HEK293 (cell line): ENCODE measurements around the gene ZNF764.

ENCODE experiments used
- GLI2 ChIP-seq: fragments of 450-650 bp; formaldehyde crosslinking; IDR thresholded peaks from 2 replicates; pipeline ENCODE4; 2017; ENCODE audit warnings: missing biosample characterization, missing genetic modification characterization, low read depth, borderline replicate concordance
- HIC1 ChIP-seq: fragments of 450-650 bp; formaldehyde crosslinking; IDR thresholded peaks from 2 replicates; pipeline ENCODE4 v1.5.1; 2016; ENCODE audit warnings: missing biosample characterization, missing genetic modification characterization
- KLF8 ChIP-seq: fragments of 450-650 bp; formaldehyde crosslinking; IDR thresholded peaks from 2 replicates; pipeline ENCODE4 v1.5.1; 2016; ENCODE audit warnings: missing biosample characterization, missing genetic modification characterization
- OSR2 ChIP-seq: fragments of 450-650 bp; formaldehyde crosslinking; IDR thresholded peaks from 2 replicates; pipeline ENCODE4 v1.5.1; 2016; ENCODE audit warnings: missing biosample characterization, missing genetic modification characterization
- ZBTB17 ChIP-seq: fragments of 450-650 bp; formaldehyde crosslinking; IDR thresholded peaks from 2 replicates; pipeline ENCODE4 v1.5.1; 2016; ENCODE audit warnings: missing biosample characterization, missing genetic modification characterization
- ZBTB44 ChIP-seq: fragments of 450-650 bp; IDR thresholded peaks from 2 replicates; pipeline ENCODE4 v1.5.1; 2018; ENCODE audit warnings: missing biosample characterization, mild to moderate bottlenecking, missing genetic modification characterization
- ZBTB8A ChIP-seq: fragments of 450-650 bp; formaldehyde crosslinking; IDR thresholded peaks from 2 replicates; pipeline ENCODE4 v1.5.1; 2016; ENCODE audit warnings: missing biosample characterization, missing genetic modification characterization
- ZNF266 ChIP-seq: fragments of 450-650 bp; formaldehyde crosslinking; IDR thresholded peaks from 2 replicates; pipeline ENCODE4 v1.5.1; 2016; ENCODE audit warnings: missing biosample characterization, missing genetic modification characterization, low read depth
- ZNF335 ChIP-seq: fragments of 450-650 bp; formaldehyde crosslinking; conservative IDR thresholded peaks from 2 replicates; pipeline ENCODE4 v1.5.1; 2016; ENCODE audit warnings: missing biosample characterization, missing genetic modification characterization
- ZNF341 ChIP-seq: fragments of 450-650 bp; formaldehyde crosslinking; IDR thresholded peaks from 2 replicates; pipeline ENCODE4; 2016; ENCODE audit warnings: low read depth, missing biosample characterization, missing genetic modification characterization
- ZNF37A ChIP-seq: fragments of 450-650 bp; IDR thresholded peaks from 2 replicates; pipeline ENCODE4 v1.5.1; 2018; ENCODE audit warnings: missing biosample characterization, missing genetic modification characterization
- ZNF600 ChIP-seq: fragments of 450-650 bp; formaldehyde crosslinking; IDR thresholded peaks from 2 replicates; pipeline ENCODE4 v1.5.1; 2016; ENCODE audit warnings: missing biosample characterization, missing genetic modification characterization
- ZNF629 ChIP-seq: fragments of 450-650 bp; formaldehyde crosslinking; IDR thresholded peaks from 2 replicates; pipeline ENCODE4 v1.5.1; 2017; ENCODE audit warnings: missing biosample characterization, missing genetic modification characterization
- ZSCAN18 ChIP-seq: fragments of 450-650 bp; formaldehyde crosslinking; IDR thresholded peaks from 2 replicates; pipeline ENCODE4 v1.5.1; 2016; ENCODE audit warnings: missing biosample characterization, missing genetic modification characterization
- ZSCAN30 ChIP-seq: fragments of 450-650 bp; IDR thresholded peaks from 2 replicates; pipeline ENCODE4 v1.5.1; 2018; ENCODE audit warnings: missing biosample characterization, mild to moderate bottlenecking, missing genetic modification characterization, moderate library complexity
- TF ChIP-seq, protein P1 (sequence below): fragments of 450-650 bp; formaldehyde crosslinking; IDR thresholded peaks from 2 replicates; pipeline ENCODE4 v1.5.1; 2016; ENCODE audit warnings: missing biosample characterization, missing genetic modification characterization
- TF ChIP-seq, protein P2 (sequence below): fragments of 450-650 bp; formaldehyde crosslinking; IDR thresholded peaks from 2 replicates; pipeline ENCODE4 v1.5.1; 2017; ENCODE audit warnings: missing biosample characterization, mild to moderate bottlenecking, missing genetic modification characterization, moderate library complexity
- TF ChIP-seq, protein P3 (sequence below): sonication (generic); formaldehyde crosslinking; IDR thresholded peaks from 2 replicates; pipeline ENCODE4 v1.8.1; 2022; ENCODE audit warnings: mild to moderate bottlenecking, moderate library complexity, missing genetic modification reagents
- TF ChIP-seq, protein P4 (sequence below): fragments of 450-650 bp; formaldehyde crosslinking; IDR thresholded peaks from 2 replicates; pipeline ENCODE4 v1.5.1; 2016; ENCODE audit warnings: missing biosample characterization, missing genetic modification characterization

The ZNF764 gene

GRCh38 chr16:30535106-30535776 lies 22.9 kb downstream of the ZNF764 start (continued):
- TF ChIP-seq ZSCAN18 (tag by site-specific recombination): no peak
- TF ChIP-seq ZBTB17 (tag by site-specific recombination): no peak
- peak; percentile 37; the same call in 1 of the 2 replicates for TF ChIP-seq ZNF600 (tag by site-specific recombination)
- no peak for TF ChIP-seq ZBTB44 (tag by site-specific recombination)
- 0 out of 2 replicates have a peak, but pooled peaks have one; percentile 6 for TF ChIP-seq ZSCAN30 (tag by site-specific recombination)
- TF ChIP-seq, protein P1, sequence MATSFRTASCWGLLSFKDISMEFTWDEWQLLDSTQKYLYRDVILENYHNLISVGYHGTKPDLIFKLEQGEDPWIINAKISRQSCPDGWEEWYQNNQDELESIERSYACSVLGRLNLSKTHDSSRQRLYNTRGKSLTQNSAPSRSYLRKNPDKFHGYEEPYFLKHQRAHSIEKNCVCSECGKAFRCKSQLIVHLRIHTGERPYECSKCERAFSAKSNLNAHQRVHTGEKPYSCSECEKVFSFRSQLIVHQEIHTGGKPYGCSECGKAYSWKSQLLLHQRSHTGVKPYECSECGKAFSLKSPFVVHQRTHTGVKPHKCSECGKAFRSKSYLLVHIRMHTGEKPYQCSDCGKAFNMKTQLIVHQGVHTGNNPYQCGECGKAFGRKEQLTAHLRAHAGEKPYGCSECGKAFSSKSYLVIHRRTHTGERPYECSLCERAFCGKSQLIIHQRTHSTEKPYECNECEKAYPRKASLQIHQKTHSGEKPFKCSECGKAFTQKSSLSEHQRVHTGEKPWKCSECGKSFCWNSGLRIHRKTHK (tag by site-specific recombination): 0 out of 2 replicates have a peak, but pooled peaks have one; percentile 10
- TF ChIP-seq ZNF341: 0 out of 2 replicates have a peak, but pooled peaks have one; percentile 26
- TF ChIP-seq, protein P2, sequence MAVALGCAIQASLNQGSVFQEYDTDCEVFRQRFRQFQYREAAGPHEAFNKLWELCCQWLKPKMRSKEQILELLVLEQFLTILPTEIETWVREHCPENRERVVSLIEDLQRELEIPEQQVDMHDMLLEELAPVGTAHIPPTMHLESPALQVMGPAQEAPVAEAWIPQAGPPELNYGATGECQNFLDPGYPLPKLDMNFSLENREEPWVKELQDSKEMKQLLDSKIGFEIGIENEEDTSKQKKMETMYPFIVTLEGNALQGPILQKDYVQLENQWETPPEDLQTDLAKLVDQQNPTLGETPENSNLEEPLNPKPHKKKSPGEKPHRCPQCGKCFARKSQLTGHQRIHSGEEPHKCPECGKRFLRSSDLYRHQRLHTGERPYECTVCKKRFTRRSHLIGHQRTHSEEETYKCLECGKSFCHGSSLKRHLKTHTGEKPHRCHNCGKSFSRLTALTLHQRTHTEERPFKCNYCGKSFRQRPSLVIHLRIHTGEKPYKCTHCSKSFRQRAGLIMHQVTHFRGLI (tag by site-specific recombination): 0 out of 2 replicates have a peak, but pooled peaks have one; percentile 11
- TF ChIP-seq, protein P3, sequence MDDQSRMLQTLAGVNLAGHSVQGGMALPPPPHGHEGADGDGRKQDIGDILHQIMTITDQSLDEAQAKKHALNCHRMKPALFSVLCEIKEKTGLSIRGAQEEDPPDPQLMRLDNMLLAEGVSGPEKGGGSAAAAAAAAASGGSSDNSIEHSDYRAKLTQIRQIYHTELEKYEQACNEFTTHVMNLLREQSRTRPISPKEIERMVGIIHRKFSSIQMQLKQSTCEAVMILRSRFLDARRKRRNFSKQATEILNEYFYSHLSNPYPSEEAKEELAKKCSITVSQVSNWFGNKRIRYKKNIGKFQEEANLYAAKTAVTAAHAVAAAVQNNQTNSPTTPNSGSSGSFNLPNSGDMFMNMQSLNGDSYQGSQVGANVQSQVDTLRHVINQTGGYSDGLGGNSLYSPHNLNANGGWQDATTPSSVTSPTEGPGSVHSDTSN: 0 out of 2 replicates have a peak, but pooled peaks have one; percentile 11
- TF ChIP-seq GLI2: no peak
- peak; percentile 16 for TF ChIP-seq ZBTB8A (tag by site-specific recombination)
- no peak for TF ChIP-seq OSR2 (tag by site-specific recombination)
- peak; percentile 60; the same call in 1 of the 2 replicates for TF ChIP-seq ZNF335
- TF ChIP-seq, protein P4, sequence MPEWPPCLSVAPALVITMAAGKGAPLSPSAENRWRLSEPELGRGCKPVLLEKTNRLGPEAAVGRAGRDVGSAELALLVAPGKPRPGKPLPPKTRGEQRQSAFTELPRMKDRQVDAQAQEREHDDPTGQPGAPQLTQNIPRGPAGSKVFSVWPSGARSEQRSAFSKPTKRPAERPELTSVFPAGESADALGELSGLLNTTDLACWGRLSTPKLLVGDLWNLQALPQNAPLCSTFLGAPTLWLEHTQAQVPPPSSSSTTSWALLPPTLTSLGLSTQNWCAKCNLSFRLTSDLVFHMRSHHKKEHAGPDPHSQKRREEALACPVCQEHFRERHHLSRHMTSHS (tag by site-specific recombination): no peak
- TF ChIP-seq HIC1 (tag by site-specific recombination): no peak
- no peak for TF ChIP-seq ZNF266
- no peak for TF ChIP-seq KLF8 (tag by site-specific recombination)
- TF ChIP-seq ZNF37A (tag by site-specific recombination): no peak
- 0 out of 2 replicates have a peak, but pooled peaks have one; percentile 11 for TF ChIP-seq ZNF629 (tag by site-specific recombination)
